GM12878 (cell line): ENCODE results near the gene IFI30. TPM values are rescaled to one million over a fixed set of nuclear protein-coding genes. Genes with fewer than 3 reads are reported as not detected.

Source experiments
- ATAC-seq: fragments of 200-7000 bp; cut with Tn5 transposase; 3 replicates; pipeline ENCODE4 v1.9.1; 2020; ENCODE audit warnings: mild to moderate bottlenecking, moderate library complexity
- BruUV-seq: library from RNA; stranded (reverse); fragments of 400-500 nt; replicated peaks from 2 replicates; lab custom pipeline; 2021; lab: Mats Ljungman, UMichigan
- CTCF ChIA-PET: fragments of 300-600 bp; sonication (Branson Sonifier 250); formaldehyde crosslinking; extraction: SDS; loops from one replicate; lab custom pipeline; 2021; ENCODE audit warnings: inconsistent platforms; lab: Yijun Ruan, JAX
- POLR2A ChIA-PET: fragments of 350-600 bp; formaldehyde crosslinking; extraction: SDS; loops from one replicate; lab custom pipeline; 2021; ENCODE audit warnings: inconsistent platforms; lab: Charles Lee
- RAD21 ChIA-PET: fragments of 300-600 bp; sonication (Branson Sonifier 250); formaldehyde crosslinking; loops from one replicate; lab custom pipeline; 2023; ENCODE audit warnings: antibody characterized with exemption; ENCODE audit not compliant: unreplicated experiment; lab: Charles Lee
- SMC1A ChIA-PET: fragments of 300-600 bp; sonication (Branson Sonifier 250); formaldehyde crosslinking; loops from one replicate; lab custom pipeline; 2023; ENCODE audit not compliant: unreplicated experiment, uncharacterized antibody; lab: Charles Lee
- DNase-seq: peaks from one replicate; pipeline ENCODE4 v3.0.0-alpha.2; 2011; ENCODE audit warnings: low read depth, low spot score
- FAIRE-seq: peaks from 3 replicates; lab custom pipeline; 2011; peaks lifted over from hg19 to GRCh38; lab: Jason Lieb, UNC
- H2AFZ ChIP-seq: 2 replicates; pipeline ENCODE4 v1.6.0; 2011; ENCODE audit warnings: low read depth, low read length, control low read depth; ENCODE audit not compliant: control insufficient read depth
- H3K27ac ChIP-seq: 2 replicates; pipeline ENCODE4 v1.5.1; 2011; ENCODE audit warnings: control low read depth; ENCODE audit not compliant: control insufficient read depth, insufficient read depth
- H3K27me3 ChIP-seq, 2 experiments: replicated peaks in 1 of 2; 2 replicates each; pipeline versions ENCODE4 v1.6.0 to v1.6.1; 2011; ENCODE audit warnings: low read length in 1 of 2; ENCODE audit not compliant: control insufficient read depth in 2 of 2, insufficient read depth in 2 of 2
- H3K36me3 ChIP-seq, 2 experiments: 2 replicates each; pipeline ENCODE4 v1.5.1; 2011; ENCODE audit warnings: low read length in 1 of 2; ENCODE audit not compliant: control insufficient read depth in 2 of 2, insufficient read depth in 2 of 2
- H3K4me1 ChIP-seq: 2 replicates; pipeline ENCODE4 v1.6.1; 2011; ENCODE audit warnings: mild to moderate bottlenecking, low read length, moderate library complexity, mixed read lengths; ENCODE audit not compliant: control insufficient read depth, insufficient read depth
- H3K4me2 ChIP-seq: 2 replicates; pipeline ENCODE4 v1.6.0; 2011; ENCODE audit warnings: control low read depth; ENCODE audit not compliant: control insufficient read depth, insufficient read depth
- H3K4me3 ChIP-seq: fragments of 200-600 bp; sonication (generic); 2 replicates; pipeline ENCODE4 v1.5.1; 2016
- H3K79me2 ChIP-seq: 2 replicates; pipeline ENCODE4 v1.6.0; 2011; ENCODE audit warnings: low read length; ENCODE audit not compliant: control insufficient read depth, insufficient read depth
- H3K9ac ChIP-seq: 2 replicates; pipeline ENCODE4 v1.8.0; 2011; ENCODE audit warnings: low read length, control low read depth, mixed read lengths; ENCODE audit not compliant: control insufficient read depth, insufficient read depth
- H3K9me3 ChIP-seq: replicated peaks from 3 replicates; pipeline ENCODE4 v1.5.1; 2011; ENCODE audit warnings: mild to moderate bottlenecking, low read length; ENCODE audit not compliant: control insufficient read depth, insufficient read depth
- H4K20me1 ChIP-seq: 2 replicates; pipeline ENCODE4 v1.6.0; 2011; ENCODE audit not compliant: control insufficient read depth, insufficient read depth
- DPF2 ChIP-seq: fragments of 450-650 bp; IDR thresholded peaks from 2 replicates; pipeline ENCODE4 v1.6.1; 2017; ENCODE audit warnings: mild to moderate bottlenecking
- EGR1 ChIP-seq, 2 experiments: IDR thresholded peaks; 1 replicate in 1 of 2; 2 replicates in 1 of 2; pipeline ENCODE4 v1.6.1; 2011 to 2012; ENCODE audit warnings: low read depth in 2 of 2, low read length in 2 of 2, borderline replicate concordance in 1 of 2, mild to moderate bottlenecking in 1 of 2, moderate library complexity in 1 of 2
- HDGF ChIP-seq: fragments of 450-650 bp; IDR thresholded peaks from 2 replicates; pipeline ENCODE4 v1.6.1; 2016; ENCODE audit warnings: antibody characterized with exemption
- MYC ChIP-seq: IDR thresholded peaks from 2 replicates; pipeline ENCODE4 v1.6.1; 2011; ENCODE audit warnings: mild to moderate bottlenecking, low read length, moderate library complexity, inconsistent platforms; ENCODE audit not compliant: insufficient read depth, insufficient replicate concordance, insufficient read length, severe bottlenecking
- STAT3 ChIP-seq: IDR thresholded peaks from 2 replicates; pipeline ENCODE4 v1.6.1; 2011; ENCODE audit warnings: low read depth, low read length, improper control_type of control experiment
- WGBS: methylation state at CpG from one replicate; pipeline ENCODE4 v1.1.6; 2016; ENCODE audit warnings: low lambda C conversion rate; ENCODE audit not compliant: insufficient replicate concordance, insufficient coverage; ENCODE audit errors: missing lambda C conversion rate; 5-methylcytosine and 5-hydroxymethylcytosine counted together
- in situ Hi-C: fragments of 300-500 bp; cut with MboI; formaldehyde crosslinking; loops from 9 replicates; pipeline ENCODE4 v1.14.3; 2018; ENCODE audit warnings: mixed read lengths
- intact Hi-C: fragments of 100-400 bp; cut with micrococcal nuclease; formaldehyde crosslinking; loops from one replicate; pipeline ENCODE4 v1.14.2; 2022; ENCODE audit not compliant: unreplicated experiment
- polyA plus RNA-seq, 11 experiments: library from polyadenylated mRNA; depleted of rRNA in 4 of 11; unstranded in 6 of 11; stranded (reverse) in 5 of 11; fragments of >200 nt; fragmentation: Nextera tagmentation in 4 of 11; fragmentation: Illumina TruSeq in 1 of 11; extraction: Ambion mirVana in 4 of 11; extraction: Trizol in 1 of 11; gene quantifications; 1 replicate in 1 of 11; 2 replicates in 10 of 11; pipeline versions ENCODE4 v1.2.1 to v1.2.3, GENCODE V29; 2011 to 2016; ENCODE audit warnings: inconsistent platforms in 2 of 11, missing spikeins in 2 of 11, low read depth in 1 of 11
- total RNA-seq, 4 experiments: library from RNA; depleted of rRNA in 3 of 4; stranded (reverse); fragments of >200 nt in 3 of 4; fragmentation: Illumina TruSeq in 1 of 4; extraction: Trizol in 1 of 4; gene quantifications; 2 replicates each; pipeline versions ENCODE4 v1.2.1 to v1.2.3, GENCODE V29; 2013 to 2021
- TF ChIP-seq, protein P1 (sequence below): fragments of 450-650 bp; IDR thresholded peaks from 2 replicates; pipeline ENCODE4 v1.6.1; 2016; ENCODE audit warnings: mild to moderate bottlenecking, moderate library complexity, borderline replicate concordance
- TF ChIP-seq, protein P2 (sequence below): IDR thresholded peaks from 2 replicates; pipeline ENCODE4 v1.6.1; 2011; ENCODE audit warnings: borderline replicate concordance, low read depth, mild to moderate bottlenecking, moderate library complexity, low read length; ENCODE audit not compliant: insufficient read depth, poor library complexity, severe bottlenecking

Gene IFI30
- total and polyA plus RNA-seq, 10 of the 15 experiments (the other 5 are each of a cell fraction or from before 2014, with no cell fraction given): 221 to 1,112 (median 451) TPM

GRCh38 chr19:18160971-18161635 is 12.5 kb upstream of the IFI30 start (continued):
- TF ChIP-seq, protein P1, sequence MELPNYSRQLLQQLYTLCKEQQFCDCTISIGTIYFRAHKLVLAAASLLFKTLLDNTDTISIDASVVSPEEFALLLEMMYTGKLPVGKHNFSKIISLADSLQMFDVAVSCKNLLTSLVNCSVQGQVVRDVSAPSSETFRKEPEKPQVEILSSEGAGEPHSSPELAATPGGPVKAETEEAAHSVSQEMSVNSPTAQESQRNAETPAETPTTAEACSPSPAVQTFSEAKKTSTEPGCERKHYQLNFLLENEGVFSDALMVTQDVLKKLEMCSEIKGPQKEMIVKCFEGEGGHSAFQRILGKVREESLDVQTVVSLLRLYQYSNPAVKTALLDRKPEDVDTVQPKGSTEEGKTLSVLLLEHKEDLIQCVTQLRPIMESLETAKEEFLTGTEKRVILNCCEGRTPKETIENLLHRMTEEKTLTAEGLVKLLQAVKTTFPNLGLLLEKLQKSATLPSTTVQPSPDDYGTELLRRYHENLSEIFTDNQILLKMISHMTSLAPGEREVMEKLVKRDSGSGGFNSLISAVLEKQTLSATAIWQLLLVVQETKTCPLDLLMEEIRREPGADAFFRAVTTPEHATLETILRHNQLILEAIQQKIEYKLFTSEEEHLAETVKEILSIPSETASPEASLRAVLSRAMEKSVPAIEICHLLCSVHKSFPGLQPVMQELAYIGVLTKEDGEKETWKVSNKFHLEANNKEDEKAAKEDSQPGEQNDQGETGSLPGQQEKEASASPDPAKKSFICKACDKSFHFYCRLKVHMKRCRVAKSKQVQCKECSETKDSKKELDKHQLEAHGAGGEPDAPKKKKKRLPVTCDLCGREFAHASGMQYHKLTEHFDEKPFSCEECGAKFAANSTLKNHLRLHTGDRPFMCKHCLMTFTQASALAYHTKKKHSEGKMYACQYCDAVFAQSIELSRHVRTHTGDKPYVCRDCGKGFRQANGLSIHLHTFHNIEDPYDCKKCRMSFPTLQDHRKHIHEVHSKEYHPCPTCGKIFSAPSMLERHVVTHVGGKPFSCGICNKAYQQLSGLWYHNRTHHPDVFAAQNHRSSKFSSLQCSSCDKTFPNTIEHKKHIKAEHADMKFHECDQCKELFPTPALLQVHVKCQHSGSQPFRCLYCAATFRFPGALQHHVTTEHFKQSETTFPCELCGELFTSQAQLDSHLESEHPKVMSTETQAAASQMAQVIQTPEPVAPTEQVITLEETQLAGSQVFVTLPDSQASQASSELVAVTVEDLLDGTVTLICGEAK: no peak
- TF ChIP-seq STAT3 (no peak), MYC (peak; percentile 33), DPF2 (peak; percentile 29; the same call in 1 of the 2 replicates)

DNA sequence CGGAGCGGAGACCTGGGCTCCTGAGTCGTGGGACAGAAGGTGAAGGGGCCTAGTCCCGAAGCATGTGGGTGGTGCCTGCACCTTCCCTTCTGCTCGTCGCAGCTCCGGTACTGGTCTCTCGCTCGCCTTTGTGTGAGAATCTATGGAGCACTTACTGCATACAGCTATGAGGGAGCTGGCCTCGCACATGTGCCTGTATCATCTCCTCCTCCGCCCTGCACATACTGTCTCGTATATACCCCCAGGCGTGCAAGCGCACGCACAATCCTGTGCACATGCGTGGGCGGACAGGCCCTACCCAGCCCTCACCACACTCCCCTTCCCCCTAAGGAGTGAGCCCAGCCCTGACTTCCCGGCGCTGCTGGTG is 12.0 kb upstream of the IFI30 start:
- ATAC-seq (no peak), DNase-seq (no peak), FAIRE-seq (no peak)
- no peaks in the 10 kb centered on the region for H3K27me3 ChIP-seq
- H3K36me3 ChIP-seq: peaks cover 7% of the 10 kb centered on the region in 2 experiments; a peak in 3 of 4 replicates
- in situ Hi-C loops (no loop called here), intact Hi-C loops (no loop called here)
- H3K4me2 ChIP-seq: 0 out of 2 replicates have a peak overlapping the region, but pooled peaks have one; percentile 30
- CTCF ChIA-PET: interaction anchor here (2.5 to 3.2 kb wide), 2 partner anchors 49 to 91 kb away, joined by 11 to 22 read pairs; no protein-coding TSS in a partner anchor
- no peak overlapping the region; the same call in 1 of the 2 replicates for H2AFZ ChIP-seq
- no peak for TF ChIP-seq EGR1 (IDR thresholded peaks at IDR 0.05; ENCODE audit: borderline replicate concordance in 1 of 2, low read depth in 2 of 2, low read length in 2 of 2)
- TF ChIP-seq, protein P2, sequence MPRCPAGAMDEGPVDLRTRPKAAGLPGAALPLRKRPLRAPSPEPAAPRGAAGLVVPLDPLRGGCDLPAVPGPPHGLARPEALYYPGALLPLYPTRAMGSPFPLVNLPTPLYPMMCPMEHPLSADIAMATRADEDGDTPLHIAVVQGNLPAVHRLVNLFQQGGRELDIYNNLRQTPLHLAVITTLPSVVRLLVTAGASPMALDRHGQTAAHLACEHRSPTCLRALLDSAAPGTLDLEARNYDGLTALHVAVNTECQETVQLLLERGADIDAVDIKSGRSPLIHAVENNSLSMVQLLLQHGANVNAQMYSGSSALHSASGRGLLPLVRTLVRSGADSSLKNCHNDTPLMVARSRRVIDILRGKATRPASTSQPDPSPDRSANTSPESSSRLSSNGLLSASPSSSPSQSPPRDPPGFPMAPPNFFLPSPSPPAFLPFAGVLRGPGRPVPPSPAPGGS: peak; percentile 63
- peak; percentile 18; the same call in 1 of the 2 replicates for TF ChIP-seq HDGF
- TF ChIP-seq MYC: peak; percentile 10
- H3K27ac ChIP-seq: no peak overlapping the region
- POLR2A ChIA-PET: no interaction called here
- no peaks in the 10 kb centered on the region for H3K9me3 ChIP-seq
- H3K9ac ChIP-seq: no peak overlapping the region
- no peaks in the 10 kb centered on the region for H4K20me1 ChIP-seq
- no peak overlapping the region for H3K4me3 ChIP-seq
- H3K4me1 ChIP-seq: 0 out of 2 replicates have a peak, but pooled peaks cover 5% of the 10 kb centered on the region
- H3K79me2 ChIP-seq: no peaks in the 10 kb centered on the region
- WGBS: 64% methylated on average over 19 of the region's 19 CpGs
- RAD21 ChIA-PET: interaction anchor here (0.6 to 1.2 kb wide), 2 partner anchors 44 to 510 kb away, joined by 3 read pairs; no protein-coding TSS in a partner anchor
- BruUV-seq: no TSS peak
- SMC1A ChIA-PET: no interaction called here
